ENCODE measurements around the gene FFAR3.

DNA sequence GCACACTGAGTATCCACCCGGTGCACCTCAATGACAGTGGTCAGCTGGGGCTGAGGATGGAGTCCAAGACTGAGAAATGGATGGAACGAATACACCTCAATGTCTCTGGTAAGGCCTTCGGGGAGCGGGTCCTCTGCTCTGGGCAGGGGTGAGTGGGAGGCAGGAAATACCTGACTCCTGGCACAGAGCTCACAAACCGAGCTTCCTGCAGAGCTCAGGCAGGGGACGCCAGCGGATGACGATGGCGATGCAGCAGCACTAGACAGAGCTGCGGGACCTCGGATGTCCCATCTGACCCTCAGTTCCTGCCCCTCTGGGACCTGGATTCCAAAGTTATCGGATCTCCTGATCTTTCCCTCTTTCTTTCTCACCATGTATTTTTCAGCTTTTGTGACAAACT, 25.4 kb upstream of the FFAR3 start:
- TF ChIP-seq EZH2 (IDR thresholded peaks at IDR 0.05; ENCODE audit: low read length, missing control alignments) (no peak), CTCF (conservative IDR thresholded peaks at IDR 0.05 in 1 of 2, IDR thresholded peaks at IDR 0.05 in 1 of 2; ENCODE audit: low read depth in 1 of 2, low read length in 2 of 2) (no peak)
